Measurements from ENCODE around the gene MROH2A.

The MROH2A gene

GRCh38 chr2:233821196-233821595 is 43.1 kb downstream of the MROH2A start:
- no peak for DNase-seq

- DNase-seq: no peak
Measured at GRCh38 chr2:233821709-233822100, 43.6 kb downstream of the MROH2A start.

DNA sequence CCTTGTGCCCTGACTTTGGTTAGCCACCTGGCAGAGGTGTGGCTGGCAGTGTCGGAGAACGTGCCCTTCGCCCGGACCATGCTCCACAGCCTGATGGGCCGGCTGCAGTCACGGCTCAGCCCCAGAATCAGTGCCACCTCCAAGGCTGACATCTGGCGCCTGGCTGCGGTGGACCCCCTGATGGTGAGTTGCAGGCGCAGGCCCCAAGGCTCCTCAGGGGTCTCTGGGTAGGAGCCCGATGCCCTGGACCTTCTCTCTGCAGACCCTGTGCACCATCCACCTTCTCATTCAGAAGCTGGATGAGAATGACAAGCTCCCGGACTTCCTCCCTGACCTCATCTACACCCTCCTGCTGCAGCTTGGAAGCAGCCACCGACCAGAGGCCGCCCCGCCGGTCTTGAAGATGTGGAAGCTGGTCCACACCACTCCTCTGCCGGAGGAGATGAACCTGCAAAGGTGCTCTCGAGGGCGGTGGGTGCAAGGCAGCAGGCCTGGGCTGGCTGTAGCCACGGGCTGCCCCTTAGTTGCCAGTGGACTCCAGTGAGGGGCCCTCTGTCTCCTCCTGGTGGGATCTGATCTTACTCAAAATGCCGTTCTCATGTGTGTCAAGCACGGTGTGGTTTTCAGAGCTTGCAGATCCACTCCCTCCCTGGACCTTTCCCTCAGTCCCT is 44.1 kb downstream of the MROH2A start:
- no peak for DNase-seq

GRCh38 chr2:233822781-233823730 is 44.9 kb downstream of the MROH2A start:
- no peak for DNase-seq

GRCh38 chr2:233823731-233824121 is 45.6 kb downstream of the MROH2A start:
- no peak for DNase-seq

- no peak for DNase-seq
Measured at GRCh38 chr2:233824373-233824772, 46.2 kb downstream of the MROH2A start.

- DNase-seq: no peak
Measured at GRCh38 chr2:233828546-233829192, 50.5 kb downstream of the MROH2A start.

GRCh38 chr2:233829193-233830110 is 51.3 kb downstream of the MROH2A start:
- no peak for DNase-seq

DNA sequence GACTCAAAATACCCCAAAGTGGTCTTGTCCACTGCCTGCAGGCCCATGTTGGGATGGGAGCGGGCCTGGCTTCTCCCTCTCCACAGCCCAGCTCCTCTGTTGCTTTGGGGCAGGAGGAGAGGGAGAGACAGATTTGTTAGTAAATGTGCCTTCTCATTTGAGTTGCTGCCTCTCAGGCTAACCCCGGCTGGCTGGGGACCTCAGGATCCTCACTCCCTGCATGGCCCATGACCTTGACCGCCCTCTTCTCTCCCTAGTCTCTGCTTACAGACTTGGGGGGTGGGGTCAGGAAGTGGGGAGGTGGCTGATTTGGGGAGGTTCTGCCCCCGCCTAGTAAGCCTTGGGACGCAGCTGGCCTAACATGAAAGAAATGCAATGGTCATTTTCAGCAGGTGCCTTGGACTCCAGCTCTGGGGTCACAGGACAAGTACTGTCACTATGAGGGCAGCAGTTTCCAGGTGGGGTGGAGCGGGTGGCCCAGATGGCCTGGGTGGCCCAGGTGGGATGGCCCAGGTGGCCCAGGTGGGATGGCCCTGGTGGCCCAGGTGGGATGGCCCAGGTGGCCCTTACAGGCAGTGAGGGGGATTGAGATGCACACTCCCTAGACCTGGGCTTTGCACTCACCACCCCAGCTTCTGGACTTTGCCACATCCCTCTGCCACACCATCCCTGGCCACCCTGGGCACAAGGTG is 52.1 kb downstream of the MROH2A start:
- no peak for DNase-seq

- no peak for DNase-seq
Measured at GRCh38 chr2:233831011-233831721, 53.0 kb downstream of the MROH2A start.

DNA sequence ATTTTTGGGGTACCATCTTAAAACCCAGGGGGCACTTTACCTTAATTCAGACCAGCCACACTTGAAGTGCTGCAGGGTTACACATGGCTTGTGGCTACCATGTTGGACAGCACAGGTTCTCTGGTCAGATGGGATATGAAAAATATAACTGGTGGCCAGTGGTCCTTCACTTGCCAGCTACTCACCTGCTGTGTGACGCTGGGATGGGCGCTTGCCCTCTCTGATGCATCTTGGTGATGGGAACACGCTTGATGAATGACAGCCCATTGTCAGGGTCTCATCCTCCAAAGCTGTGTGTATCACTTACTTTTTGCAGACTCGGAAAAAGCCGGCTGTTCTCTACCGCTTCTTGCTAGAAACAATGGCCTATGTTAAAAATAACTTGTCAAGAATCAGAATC is 53.7 kb downstream of the MROH2A start:
- DNase-seq: no peak

DNA sequence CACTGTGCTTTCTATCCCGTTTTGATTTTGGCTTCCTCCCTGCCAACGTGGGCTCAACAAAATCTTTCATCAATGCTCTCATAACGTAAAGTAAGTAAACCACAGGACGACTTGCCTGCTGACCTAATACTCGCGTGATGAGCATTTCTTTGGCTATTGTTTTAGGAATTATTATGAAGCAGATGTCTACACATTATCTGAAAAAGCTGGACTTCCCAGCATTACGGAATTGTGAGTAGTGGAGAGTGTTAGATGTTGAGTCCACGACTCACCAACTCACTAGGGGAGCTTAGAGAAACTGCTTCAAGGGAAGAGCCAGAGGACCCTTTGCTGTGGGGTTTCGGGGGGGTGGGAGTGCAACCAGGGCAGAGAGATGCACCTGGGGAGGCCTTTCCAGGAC is 54.3 kb downstream of the MROH2A start:
- DNase-seq: no peak

GRCh38 chr2:233832869-233833311 is 54.8 kb downstream of the MROH2A start:
- no peak for DNase-seq

DNA sequence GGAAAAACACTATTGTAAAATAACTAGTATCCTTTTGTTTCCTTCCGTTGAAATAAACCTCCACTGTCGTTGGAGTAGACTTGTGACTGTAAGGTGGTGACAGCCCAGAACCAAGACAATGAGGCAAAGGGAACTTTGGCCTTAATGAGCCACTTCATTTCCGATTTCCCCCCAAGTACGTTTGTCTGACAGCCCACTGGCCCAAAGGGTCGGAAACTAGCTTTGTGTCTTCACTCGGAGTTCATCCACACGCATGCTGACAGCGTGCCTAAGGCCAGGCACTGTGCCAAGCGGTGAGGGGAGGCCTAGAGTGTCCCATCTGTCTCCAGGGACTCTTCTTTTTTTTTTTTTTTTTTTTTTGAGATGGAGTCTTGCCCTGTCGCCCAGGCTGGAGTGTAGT is 55.2 kb downstream of the MROH2A start:
- no peak for DNase-seq

DNA sequence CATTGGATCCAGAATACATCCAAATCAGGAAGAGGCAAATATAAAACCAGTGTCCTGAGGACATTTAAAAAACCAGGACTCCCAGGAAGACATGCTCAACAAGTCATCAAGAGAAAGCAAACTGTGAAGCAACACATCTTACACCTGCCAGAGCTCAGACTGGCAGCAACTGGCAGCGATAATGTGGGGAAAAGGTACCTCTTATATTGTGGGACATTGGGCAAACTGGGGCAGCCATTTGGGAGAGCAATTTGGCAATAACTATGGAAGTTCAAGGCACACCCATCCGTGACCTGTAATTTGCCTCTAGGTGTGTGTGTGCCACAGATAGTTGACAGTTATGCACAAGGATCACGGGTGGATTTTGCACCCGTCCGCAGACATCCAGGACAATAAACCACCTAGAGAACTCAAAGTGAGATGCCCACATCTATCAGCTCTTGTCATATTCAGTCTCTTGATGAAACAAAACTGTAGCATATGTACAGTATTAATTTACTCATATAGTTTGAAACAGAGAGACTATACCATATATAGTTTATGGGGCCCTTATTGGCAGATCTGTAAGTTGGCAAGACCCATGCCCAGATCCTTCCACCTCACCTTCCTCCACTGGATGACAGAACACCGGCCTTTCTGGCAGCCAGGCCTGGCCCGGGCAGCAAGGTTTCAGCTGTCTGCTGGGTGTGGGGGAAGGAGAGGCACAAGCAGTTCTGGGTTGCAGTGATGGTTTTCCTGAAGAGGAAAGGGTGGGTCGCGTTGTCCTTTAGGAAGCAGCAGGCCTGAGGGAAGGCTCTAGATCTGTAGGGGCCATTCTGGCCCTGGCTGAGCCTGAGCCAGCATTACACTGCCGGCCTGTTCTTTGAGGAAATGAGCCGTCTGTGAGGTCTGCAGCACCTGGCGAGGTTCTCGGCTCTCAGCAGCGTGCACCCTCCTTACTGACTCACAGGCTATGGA is 57.4 kb downstream of the MROH2A start:
- no peak for DNase-seq

DNA sequence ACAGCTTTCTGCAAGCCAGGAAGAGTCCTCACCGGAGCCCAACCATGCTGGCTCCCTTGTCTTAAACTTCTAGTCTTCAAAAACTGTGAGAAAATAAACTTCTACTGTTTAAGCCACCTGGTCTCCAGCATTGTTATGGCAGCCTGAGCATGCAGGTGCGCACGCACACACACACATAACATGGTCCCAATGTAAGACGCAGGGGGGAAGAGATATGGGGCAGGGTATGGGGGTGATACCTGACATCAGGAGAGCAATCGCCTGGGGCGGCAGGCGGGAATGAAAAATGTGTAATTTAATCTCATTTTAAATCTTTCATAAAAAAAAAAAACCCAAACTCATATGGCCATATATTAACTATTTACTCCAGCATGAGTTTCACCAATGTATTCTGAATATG is 58.2 kb downstream of the MROH2A start:
- no peak for DNase-seq

- no peak for DNase-seq
Measured at GRCh38 chr2:233837694-233838229, 59.6 kb downstream of the MROH2A start.

- DNase-seq: no peak
Measured at GRCh38 chr2:233838251-233838650, 60.1 kb downstream of the MROH2A start.

DNA sequence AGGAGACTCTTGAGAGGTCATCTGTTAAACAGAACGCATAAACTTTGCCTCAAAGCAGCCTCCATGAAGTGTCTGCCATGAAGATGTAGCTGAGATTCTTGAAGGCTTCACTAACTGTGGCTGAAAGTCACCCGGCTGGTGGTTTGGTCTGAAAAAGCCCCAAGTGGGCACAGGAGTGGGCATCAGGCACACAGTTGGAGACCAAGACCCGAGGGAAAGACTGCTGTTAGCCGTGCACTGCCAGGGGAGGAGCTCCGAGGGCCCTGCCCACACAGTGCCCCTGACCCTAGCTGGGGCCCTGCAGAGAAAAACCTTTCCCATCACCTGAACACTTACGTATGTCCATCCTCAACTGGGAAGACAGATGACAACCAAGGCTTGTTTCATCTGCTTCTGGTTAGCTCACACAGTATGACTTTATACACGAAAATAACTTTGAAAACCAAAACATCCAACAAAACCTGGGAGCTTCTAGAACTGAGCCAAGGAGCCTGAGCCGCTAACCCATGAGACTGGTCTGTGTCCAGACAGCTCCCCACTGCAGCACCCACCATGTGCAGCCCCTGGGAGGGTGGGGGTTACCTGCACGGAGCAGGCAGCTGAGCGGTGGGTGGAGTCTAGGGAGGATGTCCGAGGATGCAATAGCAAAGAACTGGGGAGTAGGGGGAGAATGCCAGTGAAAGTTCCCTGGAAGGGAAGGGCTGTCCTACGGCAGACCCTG is 60.8 kb downstream of the MROH2A start:
- no peak for DNase-seq

All from activated CD4-positive, alpha-beta T cell treated with anti-CD3 and anti-CD28 coated beads for 4 hours (primary cell).